Loucy (cell line): Measurements from ENCODE around the gene TTLL5.

ENCODE experiments used
- EZH2phosphoT487 ChIP-seq: fragments of 200-600 bp; IDR thresholded peaks from 2 replicates; pipeline ENCODE4 v1.6.1; 2018; ENCODE audit warnings: antibody characterized with exemption, mild to moderate bottlenecking, moderate library complexity, borderline replicate concordance
- TF ChIP-seq, protein P1 (sequence below): fragments of 200-600 bp; sonication (generic); conservative IDR thresholded peaks from 2 replicates; pipeline ENCODE4 v1.5.1; 2014; ENCODE audit warnings: mild to moderate bottlenecking, antibody characterized with exemption, low read length

DNA sequence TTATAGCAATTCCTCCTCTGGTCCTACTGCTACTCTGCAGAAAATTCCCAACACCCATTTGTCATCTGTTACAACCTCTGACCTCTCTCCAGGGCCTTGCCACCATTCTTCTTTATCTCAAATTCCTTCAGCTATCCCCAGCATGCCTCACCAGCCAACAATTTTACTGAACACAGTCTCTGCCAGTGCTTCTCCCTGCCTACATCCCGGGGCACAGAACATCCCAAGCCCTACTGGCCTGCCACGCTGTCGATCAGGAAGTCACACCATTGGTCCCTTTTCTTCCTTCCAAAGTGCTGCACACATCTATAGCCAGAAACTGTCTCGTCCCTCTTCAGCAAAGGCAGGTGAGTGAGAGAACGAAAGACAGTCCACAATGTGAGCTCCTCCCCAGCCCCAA, 122.1 kb downstream of the TTLL5 start:
- TF ChIP-seq, protein P1, sequence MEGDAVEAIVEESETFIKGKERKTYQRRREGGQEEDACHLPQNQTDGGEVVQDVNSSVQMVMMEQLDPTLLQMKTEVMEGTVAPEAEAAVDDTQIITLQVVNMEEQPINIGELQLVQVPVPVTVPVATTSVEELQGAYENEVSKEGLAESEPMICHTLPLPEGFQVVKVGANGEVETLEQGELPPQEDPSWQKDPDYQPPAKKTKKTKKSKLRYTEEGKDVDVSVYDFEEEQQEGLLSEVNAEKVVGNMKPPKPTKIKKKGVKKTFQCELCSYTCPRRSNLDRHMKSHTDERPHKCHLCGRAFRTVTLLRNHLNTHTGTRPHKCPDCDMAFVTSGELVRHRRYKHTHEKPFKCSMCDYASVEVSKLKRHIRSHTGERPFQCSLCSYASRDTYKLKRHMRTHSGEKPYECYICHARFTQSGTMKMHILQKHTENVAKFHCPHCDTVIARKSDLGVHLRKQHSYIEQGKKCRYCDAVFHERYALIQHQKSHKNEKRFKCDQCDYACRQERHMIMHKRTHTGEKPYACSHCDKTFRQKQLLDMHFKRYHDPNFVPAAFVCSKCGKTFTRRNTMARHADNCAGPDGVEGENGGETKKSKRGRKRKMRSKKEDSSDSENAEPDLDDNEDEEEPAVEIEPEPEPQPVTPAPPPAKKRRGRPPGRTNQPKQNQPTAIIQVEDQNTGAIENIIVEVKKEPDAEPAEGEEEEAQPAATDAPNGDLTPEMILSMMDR: no peak
- TF ChIP-seq EZH2phosphoT487: no peak
